ENCODE data around the gene IL23A. TPM values are rescaled to one million over a fixed set of nuclear protein-coding genes. Genes with fewer than 3 reads are reported as not detected.

The IL23A gene
- total RNA-seq, 2 experiments from 2014 or later = 9.8 to 16.3 TPM

- no peaks in the 10 kb centered on the region for H4K20me1 ChIP-seq (ENCODE audit: insufficient read depth, low read length)
- H3K4me1 ChIP-seq (ENCODE audit: insufficient read depth, low read length, poor library complexity, severe bottlenecking) = peaks cover 49% of the 10 kb centered on the region
- H3K9me2 ChIP-seq (ENCODE audit: insufficient read depth, low read length) = no peaks in the 10 kb centered on the region
- peaks cover 13% of the 10 kb centered on the region for H3K9me3 ChIP-seq (ENCODE audit: low read length)
- H3K4me3 ChIP-seq (ENCODE audit: low read depth, low read length, poor library complexity, severe bottlenecking) = peak overlapping the region; percentile 3
- H3K36me3 ChIP-seq (ENCODE audit: insufficient read depth, low read length) = no peaks in the 10 kb centered on the region; the same call in 1 of the 2 replicates
- peak; percentile 54 for DNase-seq (ENCODE audit: low spot score)
- BruUV-seq (replicated peaks) = no TSS peak
- no peaks in the 10 kb centered on the region for H3K79me2 ChIP-seq (ENCODE audit: insufficient read depth, low read depth, low read length)
- H3K27ac ChIP-seq (ENCODE audit: low read depth, low read length, poor library complexity, severe bottlenecking) = peak overlapping the region; percentile 93
- no peak for TF ChIP-seq EZH2phosphoT487 (IDR thresholded peaks at IDR 0.05; ENCODE audit: borderline replicate concordance, low read depth, low read length)
- TF ChIP-seq CTCF (conservative IDR thresholded peaks at IDR 0.05; ENCODE audit: low read length) = peak; percentile 58
- ChIA-PET CTCF (ENCODE audit: unreplicated experiment) (interaction anchor here (0.5 to 1.7 kb wide), 5 partner anchors 17 to 87 kb away, joined by 3 to 7 read pairs (median 5); partner anchors contain the start of genes IL23A and STAT2), POLR2A (interaction anchor here (0.6 to 6.0 kb wide), 15 partner anchors 9 to 87 kb away, joined by 3 to 116 read pairs (median 5); partner anchors contain the start of genes APOF, CNPY2, IL23A and STAT2)
- H2AFZ ChIP-seq (ENCODE audit: low read length) = peak overlapping the region; percentile 95
- intact Hi-C loops (cut with micrococcal nuclease; ENCODE audit: unreplicated experiment) = loop anchor here (5.0 kb wide), 2 partner anchors 60 to 710 kb away; partner anchors contain the start of genes CNPY2 and NAB2
- peak overlapping the region; percentile 63 for H3K4me2 ChIP-seq (ENCODE audit: low read length)
Observed at GRCh38 chr12:56377310-56377988, 38.8 kb downstream of the IL23A start.

GRCh38 chr12:56377989-56378316 lies 39.3 kb downstream of the IL23A start:
- Histone ChIP-seq H3K4me3 (ENCODE audit: low read depth, low read length, poor library complexity, severe bottlenecking) (no peak overlapping the region), H3K4me2 (ENCODE audit: low read length) (peak overlapping the region; percentile 63), H3K27ac (ENCODE audit: low read depth, low read length, poor library complexity, severe bottlenecking) (peak overlapping the region; percentile 93), H4K20me1 (ENCODE audit: insufficient read depth, low read length) (no peaks in the 10 kb centered on the region), H3K36me3 (ENCODE audit: insufficient read depth, low read length) (no peaks in the 10 kb centered on the region; the same call in 1 of the 2 replicates), H2AFZ (ENCODE audit: low read length) (peak overlapping the region; percentile 95), H3K9me2 (ENCODE audit: insufficient read depth, low read length) (no peaks in the 10 kb centered on the region), H3K79me2 (ENCODE audit: insufficient read depth, low read depth, low read length) (no peaks in the 10 kb centered on the region), H3K9me3 (ENCODE audit: low read length) (peaks cover 8% of the 10 kb centered on the region), H3K4me1 (ENCODE audit: insufficient read depth, low read length, poor library complexity, severe bottlenecking) (peaks cover 49% of the 10 kb centered on the region)
- TF ChIP-seq CTCF (conservative IDR thresholded peaks at IDR 0.05; ENCODE audit: low read length) (no peak), EZH2phosphoT487 (IDR thresholded peaks at IDR 0.05; ENCODE audit: borderline replicate concordance, low read depth, low read length) (no peak)
- ChIA-PET POLR2A (interaction anchor here (0.5 to 6.0 kb wide), 16 partner anchors 8 to 368 kb away, joined by 3 to 116 read pairs (median 4); partner anchors contain the start of genes APOF, CNPY2, IL23A and STAT2), CTCF (ENCODE audit: unreplicated experiment) (interaction anchor here (0.9 to 1.6 kb wide), 3 partner anchors 18 to 86 kb away, joined by 3 to 7 read pairs (median 5); partner anchors contain the start of gene STAT2)
- no peak for DNase-seq (ENCODE audit: low spot score)
- intact Hi-C loops (cut with micrococcal nuclease; ENCODE audit: unreplicated experiment) = loop anchor here (5.0 kb wide), 2 partner anchors 61 to 709 kb away; partner anchors contain the start of genes CNPY2 and NAB2
- no TSS peak for BruUV-seq (replicated peaks)

GRCh38 chr12:56382611-56383010 lies 43.9 kb downstream of the IL23A start:
- Histone ChIP-seq H3K9me3 (ENCODE audit: low read length) (no peaks in the 10 kb centered on the region), H3K9me2 (ENCODE audit: insufficient read depth, low read length) (no peaks in the 10 kb centered on the region), H3K4me1 (ENCODE audit: insufficient read depth, low read length, poor library complexity, severe bottlenecking) (peaks cover 8% of the 10 kb centered on the region), H3K79me2 (ENCODE audit: insufficient read depth, low read depth, low read length) (no peaks in the 10 kb centered on the region), H2AFZ (ENCODE audit: low read length) (no peak overlapping the region), H4K20me1 (ENCODE audit: insufficient read depth, low read length) (no peaks in the 10 kb centered on the region), H3K4me2 (ENCODE audit: low read length) (no peak overlapping the region), H3K27ac (ENCODE audit: low read depth, low read length, poor library complexity, severe bottlenecking) (no peak overlapping the region), H3K36me3 (ENCODE audit: insufficient read depth, low read length) (no peaks in the 10 kb centered on the region), H3K4me3 (ENCODE audit: low read depth, low read length, poor library complexity, severe bottlenecking) (no peak overlapping the region)
- intact Hi-C loops (cut with micrococcal nuclease; ENCODE audit: unreplicated experiment) = no loop called here
- ChIA-PET POLR2A (interaction anchor here (0.6 to 1.3 kb wide), 5 partner anchors 11 to 161 kb away, joined by 3 to 4 read pairs (median 3); partner anchors contain the start of genes RNF41 and STAT2), CTCF (ENCODE audit: unreplicated experiment) (no interaction called here)
- no TSS peak for BruUV-seq (replicated peaks)
- no peak for DNase-seq (ENCODE audit: low spot score)
- TF ChIP-seq CTCF (conservative IDR thresholded peaks at IDR 0.05; ENCODE audit: low read length) (no peak), EZH2phosphoT487 (IDR thresholded peaks at IDR 0.05; ENCODE audit: borderline replicate concordance, low read depth, low read length) (no peak)

Measured in OCI-LY7 (cell line).